Heart right ventricle (tissue), 16 donors: Measurements from ENCODE around the gene PRR19. TPM values are rescaled to one million over a fixed set of nuclear protein-coding genes. Genes with fewer than 3 reads are reported as not detected.

Experiments used
- ATAC-seq, 8 donors: fragments of 200-7000 bp; cut with Tn5 transposase; one replicate each; pipeline ENCODE4 v1.9.1; 2020; ENCODE audit warnings: mild to moderate bottlenecking in 8 of 8, moderate library complexity in 8 of 8, moderate number of reproducible peaks in 1 of 8
- DNase-seq, 2 donors: peaks; one replicate each; pipeline ENCODE4 v3.0.0-alpha.2; 2020
- H3K27ac ChIP-seq, 10 donors: fragments of 200-600 bp; sonication (generic) in 2 of 10; one replicate each; pipeline versions ENCODE4 v1.5.0 to v1.8.0; 2020 to 2022; ENCODE audit warnings: mild to moderate bottlenecking in 3 of 10
- H3K27me3 ChIP-seq, 7 donors: fragments of 200-600 bp; one replicate each; pipeline ENCODE4 v1.8.0; 2021 to 2022; ENCODE audit warnings: mild to moderate bottlenecking in 2 of 7
- H3K36me3 ChIP-seq, 9 donors: fragments of 200-600 bp; sonication (generic) in 1 of 9; one replicate each; pipeline versions ENCODE4 v1.5.0 to v1.8.0; 2020 to 2022; ENCODE audit warnings: mild to moderate bottlenecking in 2 of 9
- H3K4me1 ChIP-seq, 9 donors: fragments of 200-600 bp; sonication (generic) in 1 of 9; one replicate each; pipeline versions ENCODE4 v1.5.0 to v1.8.0; 2020 to 2022; ENCODE audit warnings: mild to moderate bottlenecking in 4 of 9
- H3K4me3 ChIP-seq, 10 donors: fragments of 200-600 bp; sonication (generic) in 2 of 10; one replicate each; pipeline versions ENCODE4 v1.5.0 to v1.8.0; 2020 to 2022; ENCODE audit warnings: mild to moderate bottlenecking in 7 of 10, moderate library complexity in 2 of 10
- H3K9me3 ChIP-seq, 11 donors: fragments of 200-600 bp in 10 of 11; sonication (generic) in 2 of 11; one replicate each; pipeline versions ENCODE4 v1.5.0 to v1.8.0; 2013 to 2022; ENCODE audit warnings: mild to moderate bottlenecking in 2 of 11, control low read depth in 1 of 11, moderate library complexity in 1 of 11
- CTCF ChIP-seq, 9 donors: fragments of 200-600 bp; sonication (generic) in 2 of 9; IDR thresholded peaks; one replicate each; pipeline versions ENCODE4 v1.5.0 to v1.8.0; 2021 to 2022; ENCODE audit warnings: antibody characterized with exemption in 9 of 9, mild to moderate bottlenecking in 5 of 9, moderate library complexity in 1 of 9
- WGBS, 2 donors: extraction: QIAGEN DNeasy Blood & Tissue Kit; methylation state at CpG; one replicate each; pipeline ENCODE4 v1.1.7; 2013; ENCODE audit warnings: inconsistent platforms in 1 of 2; 5-methylcytosine and 5-hydroxymethylcytosine counted together
- intact Hi-C, 10 donors: fragments of 100-400 bp; cut with DNase I; formaldehyde crosslinking; loops; one replicate each; pipeline versions ENCODE4 v1.11.1 to v1.14.2; 2022
- polyA plus RNA-seq, 2 donors: library from polyadenylated mRNA; stranded (reverse); fragments of 200-250 nt; gene quantifications; one replicate each; pipeline ENCODE4 v1.2.3, GENCODE V29; 2013
- total RNA-seq, 10 donors: library from RNA; stranded (reverse); fragmentation: NEBNext Ultra II Directional in 3 of 10; extraction: Animal tissue kit (Norgen Biotek cat#: 25700) in 3 of 10; gene quantifications; one replicate each; pipeline versions ENCODE4 v1.2.1 to v1.2.4, GENCODE V29; 2021 to 2023
- donor health status: Arrhythmogenic right ventricular cardiomyopathy.
- donor health status: ischemic (EF 13 %, LVEDD 7.1; RV severe dilation, severe dysfunction).
- donor health status: healthy with polysubstance abuse.
- donor health status: DM: no; HTN: yes; CAD: no.
- donor health status: DM: no; HTN: no; CAD: no.
- donor health status: ischemic (EF 25% LVEDD 6.9; RV normal size, moderate dysfunction).
- donor health status: ischemic (EF 25% LVEDD 5.7; RV mildly dilated, moderate dysfunction).
- donor health status: healthy.
- donor health status: DM: yes; HTN: yes; CAD: no.
- donor health status: Ischemic cardiomyopathy.
- donor health status: ischemic (EF 35%, LVEDD 5.7; RV mildly dilated, moderate dysfunction).
- donor health status: nonischemic (EF 11% LVEDD 7.7; RV severe dilation, severe dysfunction).
- donor health status: DM: yes; HTN: yes; CAD: no.
- donor health status: PGD.
- donor health status: ischemic (EF 29% LVEDD 5.4; RV normal size, mild dysfunction).
- donor health status: nonischemic (EF 23%, LVEDD 6.1; RV moderate dilation, normal function).

PRR19 gene
- total and polyA plus RNA-seq, 12 donors, result 0.16 to 0.21 (median 0.18) TPM; not detected in 7

- peak overlapping the region; percentile 51 to 90 (median 84) for H3K27ac ChIP-seq
- no peaks in the 10 kb centered on the region for H3K9me3 ChIP-seq
- DNase-seq, result no peak
- TF ChIP-seq CTCF (IDR thresholded peaks at IDR 0.05), result peak in 2 of 9 donors; percentile 13 to 15
- H3K27me3 ChIP-seq, result peaks cover 12 to 35% (median 26%) of the 10 kb centered on the region in 7 donors
- peak; percentile 2 to 54 (median 32) for ATAC-seq
- intact Hi-C loops, result loop anchor here in 6 of 10 donors (1.0 to 10.0 kb wide), 5 partner anchors 71 to 193 kb away; partner anchors contain the start of gene POU2F2 (in 6 of the 6)
- WGBS, 2 donors, result 3 to 4% methylated on average over 37 of the region's 37 CpGs
- peak overlapping the region; percentile 72 to 96 (median 84) for H3K4me3 ChIP-seq
- no peaks in the 10 kb centered on the region for H3K36me3 ChIP-seq
- peaks cover 9 to 36% (median 29%) of the 10 kb centered on the region in 9 donors for H3K4me1 ChIP-seq
These were observed 24.2 kb downstream of the PRR19 start for GRCh38 chr19:42325896-42326771.

- H3K9me3 ChIP-seq, result no peaks in the 10 kb centered on the region
- peaks cover 9 to 39% (median 29%) of the 10 kb centered on the region in 9 donors for H3K4me1 ChIP-seq
- TF ChIP-seq CTCF (IDR thresholded peaks at IDR 0.05), result no peak
- intact Hi-C loops, result loop anchor here in 5 of 10 donors (10.0 kb wide), 1 partner anchor 192 kb away; the partner anchor contains the start of gene POU2F2 (in 5 of the 5)
- no peaks in the 10 kb centered on the region for H3K36me3 ChIP-seq
- DNase-seq (no peak), ATAC-seq (no peak)
- peaks cover 12 to 31% (median 26%) of the 10 kb centered on the region in 7 donors for H3K27me3 ChIP-seq
- H3K4me3 ChIP-seq, result peak overlapping the region in 4 of 10 donors; percentile 75 to 89 (median 87)
- H3K27ac ChIP-seq, result no peak overlapping the region
These were observed 25.0 kb downstream of the PRR19 start for GRCh38 chr19:42326969-42327368.

DNA sequence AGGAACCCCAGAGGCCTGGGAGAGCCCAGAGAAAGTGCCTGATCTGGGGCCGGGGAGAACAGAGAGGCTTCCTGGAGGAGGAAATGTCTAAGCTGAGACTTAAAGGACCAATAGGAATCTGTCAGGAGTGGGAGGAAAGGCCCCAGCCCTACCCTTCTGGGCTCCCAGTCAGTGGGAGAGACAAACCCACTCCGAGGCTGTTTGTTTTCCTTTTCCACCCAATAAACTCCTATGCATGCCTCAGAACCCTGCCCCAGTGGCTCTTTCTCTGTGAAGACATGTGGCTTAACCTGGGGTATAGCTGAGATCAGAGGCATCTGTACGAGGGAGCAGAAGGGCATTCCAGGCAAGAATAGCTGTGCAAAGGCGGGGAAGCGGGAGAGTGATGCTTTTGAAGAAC is 25.4 kb downstream of the PRR19 start:
- Histone ChIP-seq H3K4me1 (peaks cover 9 to 43% (median 29%) of the 10 kb centered on the region in 9 donors), H3K4me3 (no peak overlapping the region), H3K9me3 (no peaks in the 10 kb centered on the region), H3K27me3 (peaks cover 12 to 27% (median 23%) of the 10 kb centered on the region in 7 donors), H3K36me3 (no peaks in the 10 kb centered on the region), H3K27ac (no peak overlapping the region)
- WGBS, 2 donors, result 85 to 89% methylated on average over 5 of the region's 5 CpGs
- ATAC-seq, result no peak
- intact Hi-C loops, result loop anchor here in 5 of 10 donors (10.0 kb wide), 1 partner anchor 193 kb away; the partner anchor contains the start of gene POU2F2 (in 5 of the 5)
- TF ChIP-seq CTCF (IDR thresholded peaks at IDR 0.05), result no peak
- no peak for DNase-seq

- Histone ChIP-seq H3K4me3 (no peak overlapping the region), H3K9me3 (no peaks in the 10 kb centered on the region), H3K36me3 (no peaks in the 10 kb centered on the region), H3K27ac (no peak overlapping the region), H3K4me1 (peaks cover 9 to 45% (median 29%) of the 10 kb centered on the region in 9 donors), H3K27me3 (peaks cover 12 to 20% (median 18%) of the 10 kb centered on the region in 7 donors)
- DNase-seq (no peak), ATAC-seq (no peak)
- WGBS, 2 donors, result 62 to 75% methylated on average over 1 of the region's 1 CpG
- TF ChIP-seq CTCF (IDR thresholded peaks at IDR 0.05), result no peak
- intact Hi-C loops, result loop anchor here in 5 of 10 donors (10.0 kb wide), 1 partner anchor 193 kb away; the partner anchor contains the start of gene POU2F2 (in 5 of the 5)
These were observed 26.2 kb downstream of the PRR19 start for GRCh38 chr19:42328106-42328505.
